ENCODE data around the gene NCKAP5L.

NCKAP5L gene

GRCh38 chr12:49823350-49823749, 4.9 kb downstream of the NCKAP5L start:
- Histone ChIP-seq H3K27ac (ENCODE audit: low read depth, low read length) (no peak overlapping the region), H2AFZ (ENCODE audit: low read length, unreplicated experiment) (no peak overlapping the region), H3K36me3 (ENCODE audit: insufficient read depth, low read length) (no peaks in the 10 kb centered on the region), H3K4me1 (ENCODE audit: control insufficient read depth, insufficient read depth, low read length, unreplicated experiment) (peaks cover 45% of the 10 kb centered on the region), H3K79me2 (ENCODE audit: control insufficient read depth, insufficient read depth, low read length, unreplicated experiment) (peaks cover 76% of the 10 kb centered on the region), H3K27me3 (ENCODE audit: insufficient read depth, low read length) (no peaks in the 10 kb centered on the region), H3K4me3 (ENCODE audit: low read depth, low read length) (no peak overlapping the region)

GRCh38 chr12:49821373-49822287, 6.6 kb downstream of the NCKAP5L start:
- Histone ChIP-seq H3K79me2 (ENCODE audit: control insufficient read depth, insufficient read depth, low read length, unreplicated experiment) (peaks cover 65% of the 10 kb centered on the region), H3K4me1 (ENCODE audit: control insufficient read depth, insufficient read depth, low read length, unreplicated experiment) (peaks cover 40% of the 10 kb centered on the region), H3K36me3 (ENCODE audit: insufficient read depth, low read length) (no peaks in the 10 kb centered on the region), H3K27me3 (ENCODE audit: insufficient read depth, low read length) (no peaks in the 10 kb centered on the region), H3K27ac (ENCODE audit: low read depth, low read length) (no peak overlapping the region), H2AFZ (ENCODE audit: low read length, unreplicated experiment) (no peak overlapping the region), H3K4me3 (ENCODE audit: low read depth, low read length) (no peak overlapping the region)

GRCh38 chr12:49819786-49820185, 8.4 kb downstream of the NCKAP5L start:
- H2AFZ ChIP-seq (ENCODE audit: low read length, unreplicated experiment): no peak overlapping the region
- H3K4me3 ChIP-seq (ENCODE audit: low read depth, low read length): no peak overlapping the region
- peaks cover 22% of the 10 kb centered on the region for H3K4me1 ChIP-seq (ENCODE audit: control insufficient read depth, insufficient read depth, low read length, unreplicated experiment)
- H3K27me3 ChIP-seq (ENCODE audit: insufficient read depth, low read length): no peaks in the 10 kb centered on the region
- peaks cover 64% of the 10 kb centered on the region for H3K79me2 ChIP-seq (ENCODE audit: control insufficient read depth, insufficient read depth, low read length, unreplicated experiment)
- peaks cover 5% of the 10 kb centered on the region for H3K36me3 ChIP-seq (ENCODE audit: insufficient read depth, low read length)
- no peak overlapping the region for H3K27ac ChIP-seq (ENCODE audit: low read depth, low read length)

- Histone ChIP-seq H3K4me1 (ENCODE audit: control insufficient read depth, insufficient read depth, low read length, unreplicated experiment) (peaks cover 11% of the 10 kb centered on the region), H3K27ac (ENCODE audit: low read depth, low read length) (no peak overlapping the region), H3K36me3 (ENCODE audit: insufficient read depth, low read length) (peaks cover 7% of the 10 kb centered on the region), H3K79me2 (ENCODE audit: control insufficient read depth, insufficient read depth, low read length, unreplicated experiment) (peaks cover 55% of the 10 kb centered on the region), H2AFZ (ENCODE audit: low read length, unreplicated experiment) (no peak overlapping the region), H3K4me3 (ENCODE audit: low read depth, low read length) (no peak overlapping the region), H3K27me3 (ENCODE audit: insufficient read depth, low read length) (no peaks in the 10 kb centered on the region)
Measured at GRCh38 chr12:49818241-49818895, 9.8 kb downstream of the NCKAP5L start.

- H3K36me3 ChIP-seq (ENCODE audit: insufficient read depth, low read length): peaks cover 7% of the 10 kb centered on the region
- H3K4me3 ChIP-seq (ENCODE audit: low read depth, low read length): no peak overlapping the region
- H3K79me2 ChIP-seq (ENCODE audit: control insufficient read depth, insufficient read depth, low read length, unreplicated experiment): peaks cover 28% of the 10 kb centered on the region
- no peak overlapping the region for H3K27ac ChIP-seq (ENCODE audit: low read depth, low read length)
- H3K27me3 ChIP-seq (ENCODE audit: insufficient read depth, low read length): no peaks in the 10 kb centered on the region
- no peaks in the 10 kb centered on the region for H3K4me1 ChIP-seq (ENCODE audit: control insufficient read depth, insufficient read depth, low read length, unreplicated experiment)
- no peak overlapping the region for H2AFZ ChIP-seq (ENCODE audit: low read length, unreplicated experiment)
Measured at GRCh38 chr12:49813131-49813530, 15.1 kb downstream of the NCKAP5L start.

- Histone ChIP-seq H3K4me3 (ENCODE audit: low read depth, low read length) (no peak overlapping the region), H3K4me1 (ENCODE audit: control insufficient read depth, insufficient read depth, low read length, unreplicated experiment) (no peaks in the 10 kb centered on the region), H3K36me3 (ENCODE audit: insufficient read depth, low read length) (peaks cover 7% of the 10 kb centered on the region), H3K27me3 (ENCODE audit: insufficient read depth, low read length) (no peaks in the 10 kb centered on the region), H3K27ac (ENCODE audit: low read depth, low read length) (no peak overlapping the region), H2AFZ (ENCODE audit: low read length, unreplicated experiment) (no peak overlapping the region), H3K79me2 (ENCODE audit: control insufficient read depth, insufficient read depth, low read length, unreplicated experiment) (peaks cover 34% of the 10 kb centered on the region)
Measured at GRCh38 chr12:49811961-49812401, 16.2 kb downstream of the NCKAP5L start.

GRCh38 chr12:49811136-49811535, 17.1 kb downstream of the NCKAP5L start:
- H3K4me3 ChIP-seq (ENCODE audit: low read depth, low read length): no peak overlapping the region
- peaks cover 33% of the 10 kb centered on the region for H3K79me2 ChIP-seq (ENCODE audit: control insufficient read depth, insufficient read depth, low read length, unreplicated experiment)
- no peak overlapping the region for H2AFZ ChIP-seq (ENCODE audit: low read length, unreplicated experiment)
- H3K36me3 ChIP-seq (ENCODE audit: insufficient read depth, low read length): peaks cover 7% of the 10 kb centered on the region
- no peaks in the 10 kb centered on the region for H3K4me1 ChIP-seq (ENCODE audit: control insufficient read depth, insufficient read depth, low read length, unreplicated experiment)
- H3K27me3 ChIP-seq (ENCODE audit: insufficient read depth, low read length): no peaks in the 10 kb centered on the region
- no peak overlapping the region for H3K27ac ChIP-seq (ENCODE audit: low read depth, low read length)

GRCh38 chr12:49809906-49810389, 18.3 kb downstream of the NCKAP5L start:
- H3K4me1 ChIP-seq (ENCODE audit: control insufficient read depth, insufficient read depth, low read length, unreplicated experiment): no peaks in the 10 kb centered on the region
- H3K27ac ChIP-seq (ENCODE audit: low read depth, low read length): no peak overlapping the region
- no peak overlapping the region for H3K4me3 ChIP-seq (ENCODE audit: low read depth, low read length)
- H3K27me3 ChIP-seq (ENCODE audit: insufficient read depth, low read length): no peaks in the 10 kb centered on the region
- no peak overlapping the region for H2AFZ ChIP-seq (ENCODE audit: low read length, unreplicated experiment)
- H3K79me2 ChIP-seq (ENCODE audit: control insufficient read depth, insufficient read depth, low read length, unreplicated experiment): peaks cover 25% of the 10 kb centered on the region
- peaks cover 4% of the 10 kb centered on the region; the same call in 1 of the 2 replicates for H3K36me3 ChIP-seq (ENCODE audit: insufficient read depth, low read length)

GRCh38 chr12:49809381-49809905, 18.8 kb downstream of the NCKAP5L start:
- Histone ChIP-seq H3K4me3 (ENCODE audit: low read depth, low read length) (no peak overlapping the region), H3K79me2 (ENCODE audit: control insufficient read depth, insufficient read depth, low read length, unreplicated experiment) (peaks cover 20% of the 10 kb centered on the region), H3K4me1 (ENCODE audit: control insufficient read depth, insufficient read depth, low read length, unreplicated experiment) (no peaks in the 10 kb centered on the region), H3K27ac (ENCODE audit: low read depth, low read length) (no peak overlapping the region), H3K27me3 (ENCODE audit: insufficient read depth, low read length) (no peaks in the 10 kb centered on the region), H3K36me3 (ENCODE audit: insufficient read depth, low read length) (peaks cover 4% of the 10 kb centered on the region; the same call in 1 of the 2 replicates), H2AFZ (ENCODE audit: low read length, unreplicated experiment) (no peak overlapping the region)

GRCh38 chr12:49808686-49809380, 19.4 kb downstream of the NCKAP5L start:
- H2AFZ ChIP-seq (ENCODE audit: low read length, unreplicated experiment): no peak overlapping the region
- no peak overlapping the region for H3K27ac ChIP-seq (ENCODE audit: low read depth, low read length)

More at GRCh38 chr12:49808686-49809380, 19.4 kb downstream of the NCKAP5L start:
- no peaks in the 10 kb centered on the region for H3K27me3 ChIP-seq (ENCODE audit: insufficient read depth, low read length)
- H3K4me1 ChIP-seq (ENCODE audit: control insufficient read depth, insufficient read depth, low read length, unreplicated experiment): no peaks in the 10 kb centered on the region
- H3K36me3 ChIP-seq (ENCODE audit: insufficient read depth, low read length): peaks cover 5% of the 10 kb centered on the region; the same call in 1 of the 2 replicates
- no peak overlapping the region for H3K4me3 ChIP-seq (ENCODE audit: low read depth, low read length)
- peaks cover 19% of the 10 kb centered on the region for H3K79me2 ChIP-seq (ENCODE audit: control insufficient read depth, insufficient read depth, low read length, unreplicated experiment)
